Measurements from ENCODE around the gene LRP10. TPM values are rescaled to one million over a fixed set of nuclear protein-coding genes. Genes with fewer than 3 reads are reported as not detected.
A peak's percentile ranks its signal among the peaks of the same experiment; 100 is the strongest.

The LRP10 gene
- total and polyA plus RNA-seq, 2 experiments from 2014 or later: 56.2 to 117 TPM

GRCh38 chr14:22886500-22887259 is 15.1 kb downstream of the LRP10 start:
- H3K36me3 ChIP-seq (replicated peaks; ENCODE audit: insufficient read depth, low read depth): no peaks in the 10 kb centered on the region
- DNase-seq (ENCODE audit: low spot score): peak; percentile 78
- H3K4me3 ChIP-seq: peak overlapping the region; percentile 47
- TF ChIP-seq EZH2 (IDR thresholded peaks at IDR 0.05; ENCODE audit: borderline replicate concordance) (no peak), CTCF (IDR thresholded peaks at IDR 0.05; ENCODE audit: poor library complexity) (peak; percentile 32), EZH2phosphoT487 (IDR thresholded peaks at IDR 0.05; ENCODE audit: low read depth, severe bottlenecking, unreplicated experiment) (no peak)
- H3K9me2 ChIP-seq (replicated peaks; ENCODE audit: insufficient read depth): no peaks in the 10 kb centered on the region
- no peaks in the 10 kb centered on the region for H3K9me3 ChIP-seq (ENCODE audit: low read depth)
- peaks cover 36% of the 10 kb centered on the region for H3K4me1 ChIP-seq (ENCODE audit: insufficient read depth)
- no peaks in the 10 kb centered on the region for H3K27me3 ChIP-seq
- WGBS (ENCODE audit: low lambda C conversion rate, missing lambda C conversion rate): 4% methylated on average over 55 of the region's 77 CpGs
- H4K20me1 ChIP-seq (ENCODE audit: insufficient read depth, poor library complexity, severe bottlenecking): no peaks in the 10 kb centered on the region
- peaks cover 4% of the 10 kb centered on the region for H3K79me2 ChIP-seq
- H3K4me2 ChIP-seq: peak overlapping the region; percentile 83
- H3K27ac ChIP-seq: peak overlapping the region; percentile 91
- peak overlapping the region; percentile 85 for H2AFZ ChIP-seq

- Histone ChIP-seq H3K4me2 (peak overlapping the region; percentile 83), H3K9me3 (ENCODE audit: low read depth) (no peaks in the 10 kb centered on the region), H3K36me3 (replicated peaks; ENCODE audit: insufficient read depth, low read depth) (no peaks in the 10 kb centered on the region), H3K4me3 (peak overlapping the region; percentile 47), H3K4me1 (ENCODE audit: insufficient read depth) (peaks cover 32% of the 10 kb centered on the region), H4K20me1 (ENCODE audit: insufficient read depth, poor library complexity, severe bottlenecking) (no peaks in the 10 kb centered on the region), H3K27ac (peak overlapping the region; percentile 91), H2AFZ (peak overlapping the region; percentile 85), H3K27me3 (no peaks in the 10 kb centered on the region), H3K79me2 (peaks cover 4% of the 10 kb centered on the region), H3K9me2 (replicated peaks; ENCODE audit: insufficient read depth) (no peaks in the 10 kb centered on the region)
- 19% methylated on average over 11 of the region's 11 CpGs for WGBS (ENCODE audit: low lambda C conversion rate, missing lambda C conversion rate)
- DNase-seq (ENCODE audit: low spot score): peak; percentile 87
- TF ChIP-seq CTCF (IDR thresholded peaks at IDR 0.05; ENCODE audit: poor library complexity) (no peak), EZH2 (IDR thresholded peaks at IDR 0.05; ENCODE audit: borderline replicate concordance) (no peak), EZH2phosphoT487 (IDR thresholded peaks at IDR 0.05; ENCODE audit: low read depth, severe bottlenecking, unreplicated experiment) (no peak)
These were observed 15.9 kb downstream of the LRP10 start for GRCh38 chr14:22887260-22887989.

GRCh38 chr14:22887990-22888378 is 16.4 kb downstream of the LRP10 start:
- peaks cover 4% of the 10 kb centered on the region for H3K79me2 ChIP-seq
- TF ChIP-seq CTCF (IDR thresholded peaks at IDR 0.05; ENCODE audit: poor library complexity) (no peak), EZH2phosphoT487 (IDR thresholded peaks at IDR 0.05; ENCODE audit: low read depth, severe bottlenecking, unreplicated experiment) (no peak), EZH2 (IDR thresholded peaks at IDR 0.05; ENCODE audit: borderline replicate concordance) (no peak)
- no peaks in the 10 kb centered on the region for H3K27me3 ChIP-seq
- H3K36me3 ChIP-seq (replicated peaks; ENCODE audit: insufficient read depth, low read depth): no peaks in the 10 kb centered on the region
- H3K27ac ChIP-seq: peak overlapping the region; percentile 67
- no peaks in the 10 kb centered on the region for H3K9me3 ChIP-seq (ENCODE audit: low read depth)
- no peaks in the 10 kb centered on the region for H4K20me1 ChIP-seq (ENCODE audit: insufficient read depth, poor library complexity, severe bottlenecking)
- H2AFZ ChIP-seq: no peak overlapping the region
- H3K4me1 ChIP-seq (ENCODE audit: insufficient read depth): peaks cover 27% of the 10 kb centered on the region
- no peak overlapping the region for H3K4me3 ChIP-seq
- H3K9me2 ChIP-seq (replicated peaks; ENCODE audit: insufficient read depth): no peaks in the 10 kb centered on the region
- 80% methylated on average over 5 of the region's 5 CpGs for WGBS (ENCODE audit: low lambda C conversion rate, missing lambda C conversion rate)
- DNase-seq (ENCODE audit: low spot score): no peak
- H3K4me2 ChIP-seq: peak overlapping the region; percentile 83

Data from hepatocyte (in vitro differentiated cells).